Cardiac muscle cell (in vitro differentiated cells and primary cell): Measurements from ENCODE around the gene SEMA3D. TPM values are rescaled to one million over a fixed set of nuclear protein-coding genes. Genes with fewer than 3 reads are reported as not detected.

Experiments
- DNase-seq, 2 donors: peaks; one replicate each; pipeline versions ENCODE4 v3.0.0 to v3.0.0-alpha.2; 2010 to 2017; ENCODE audit warnings: low read depth in 1 of 2, low spot score in 1 of 2
- H3K27ac ChIP-seq: fragments of 200-600 bp; sonication (generic); 2 replicates; pipeline ENCODE4 v1.5.1; 2016
- H3K27me3 ChIP-seq: fragments of 200-600 bp; sonication (generic); 2 replicates; pipeline ENCODE4 v1.6.0; 2016; ENCODE audit warnings: control low read depth
- H3K36me3 ChIP-seq: fragments of 200-600 bp; sonication (generic); 2 replicates; pipeline ENCODE4 v1.5.1; 2016; ENCODE audit warnings: control low read depth
- H3K4me1 ChIP-seq: fragments of 200-600 bp; sonication (generic); 2 replicates; pipeline ENCODE4 v1.8.1; 2017; ENCODE audit warnings: low read depth, mild to moderate bottlenecking, mixed run types
- H3K4me3 ChIP-seq: fragments of 200-600 bp; sonication (generic); 2 replicates; pipeline ENCODE4 v1.5.1; 2016; ENCODE audit warnings: mild to moderate bottlenecking
- H3K9me3 ChIP-seq: fragments of 200-600 bp; sonication (generic); 2 replicates; pipeline ENCODE4 v1.5.1; 2017; ENCODE audit warnings: low read depth, mild to moderate bottlenecking, control low read depth
- CTCF ChIP-seq: IDR thresholded peaks from 2 replicates; pipeline ENCODE4 v1.5.1; 2012; ENCODE audit warnings: low read depth, mild to moderate bottlenecking, low read length
- polyA plus RNA-seq: library from polyadenylated mRNA; unstranded; fragments of >200 nt; fragmentation: Nextera tagmentation; extraction: Ambion mirVana; gene quantifications from 2 replicates; pipeline ENCODE4 v1.2.1, GENCODE V29; 2016
- total RNA-seq: library from RNA; depleted of rRNA; stranded (reverse); fragments of >200 nt; gene quantifications from 2 replicates; pipeline ENCODE4 v1.2.3, GENCODE V29; 2016

The SEMA3D gene
- total and polyA plus RNA-seq, 2 experiments from 2014 or later, result 2.1 to 3.7 TPM

GRCh38 chr7:85055906-85056305, 130.9 kb downstream of the SEMA3D start:
- no peak for DNase-seq
- Histone ChIP-seq H3K36me3 (no peaks in the 10 kb centered on the region), H3K27ac (no peak overlapping the region), H3K4me3 (no peak overlapping the region), H3K9me3 (no peaks in the 10 kb centered on the region), H3K27me3 (no peaks in the 10 kb centered on the region), H3K4me1 (no peaks in the 10 kb centered on the region)
- TF ChIP-seq CTCF, result no peak

GRCh38 chr7:85055196-85055595, 131.7 kb downstream of the SEMA3D start:
- H3K27ac ChIP-seq, result no peak overlapping the region
- H3K9me3 ChIP-seq, result no peaks in the 10 kb centered on the region
- no peak for TF ChIP-seq CTCF
- DNase-seq, result no peak
- no peak overlapping the region for H3K4me3 ChIP-seq
- H3K4me1 ChIP-seq, result no peaks in the 10 kb centered on the region
- no peaks in the 10 kb centered on the region for H3K27me3 ChIP-seq
- no peaks in the 10 kb centered on the region for H3K36me3 ChIP-seq

GRCh38 chr7:85054306-85054705, 132.6 kb downstream of the SEMA3D start:
- Histone ChIP-seq H3K27me3 (no peaks in the 10 kb centered on the region), H3K4me1 (no peaks in the 10 kb centered on the region), H3K36me3 (no peaks in the 10 kb centered on the region), H3K9me3 (no peaks in the 10 kb centered on the region), H3K4me3 (no peak overlapping the region), H3K27ac (no peak overlapping the region)
- no peak for DNase-seq
- TF ChIP-seq CTCF, result no peak

GRCh38 chr7:85052894-85053293, 134.0 kb downstream of the SEMA3D start:
- Histone ChIP-seq H3K4me1 (no peaks in the 10 kb centered on the region), H3K27me3 (no peaks in the 10 kb centered on the region), H3K27ac (no peak overlapping the region), H3K9me3 (no peaks in the 10 kb centered on the region), H3K36me3 (no peaks in the 10 kb centered on the region), H3K4me3 (no peak overlapping the region)
- no peak for TF ChIP-seq CTCF
- DNase-seq, result no peak

GRCh38 chr7:85052056-85052737, 134.7 kb downstream of the SEMA3D start:
- Histone ChIP-seq H3K27ac (no peak overlapping the region), H3K9me3 (no peaks in the 10 kb centered on the region), H3K4me3 (no peak overlapping the region), H3K4me1 (no peaks in the 10 kb centered on the region), H3K36me3 (no peaks in the 10 kb centered on the region), H3K27me3 (no peaks in the 10 kb centered on the region)
- DNase-seq, result no peak
- no peak for TF ChIP-seq CTCF
